ENCODE measurements around the gene PLD3. TPM values are rescaled to one million over a fixed set of nuclear protein-coding genes. Genes with fewer than 3 reads are reported as not detected.

Gene PLD3
- total and polyA plus RNA-seq, 2 donors from 2014 or later: 175 to 207 TPM

DNA sequence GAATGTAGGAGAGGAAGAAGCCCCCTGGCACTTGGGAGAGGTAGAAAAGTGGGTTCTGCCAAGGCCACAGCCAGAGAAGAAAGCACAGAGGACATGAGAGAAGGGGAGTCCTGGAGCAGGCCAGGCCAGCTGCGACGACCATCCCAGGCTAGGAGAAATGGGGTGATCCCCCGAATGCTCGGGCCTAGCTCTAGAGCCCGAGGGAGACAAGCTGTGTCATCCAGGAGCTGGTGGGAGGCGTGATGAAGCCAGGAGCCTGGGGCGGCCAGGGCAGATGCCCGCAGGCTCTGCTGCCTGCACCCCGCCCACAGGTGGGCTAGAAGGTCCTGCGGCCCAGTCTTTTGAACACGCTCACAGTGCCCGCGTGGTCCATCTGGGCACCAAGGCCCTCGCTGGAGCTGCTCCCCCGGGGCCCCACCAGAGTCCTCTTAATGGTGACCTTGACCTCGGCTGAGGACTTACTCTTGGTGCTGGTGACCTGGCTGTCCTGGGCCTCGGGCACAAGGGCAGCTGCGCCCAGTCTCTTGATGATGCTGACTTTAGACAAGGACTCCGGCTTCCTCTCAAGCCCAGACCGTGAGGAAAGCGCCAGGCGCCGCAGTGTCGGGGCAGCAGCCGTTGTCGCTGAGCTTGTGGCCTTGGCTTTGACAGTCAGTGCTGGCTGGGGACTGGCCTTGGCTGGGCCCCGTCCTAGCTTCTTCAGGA is 26.8 kb upstream of the PLD3 start:
- DNase-seq: peak in 1 of 5 donors; percentile 61
- H3K36me3 ChIP-seq (ENCODE audit: control insufficient read depth in 2 of 3, insufficient read depth in 3 of 3, low read length in 3 of 3): peaks cover 3 to 26% (median 21%) of the 10 kb centered on the region in 3 donors

DNA sequence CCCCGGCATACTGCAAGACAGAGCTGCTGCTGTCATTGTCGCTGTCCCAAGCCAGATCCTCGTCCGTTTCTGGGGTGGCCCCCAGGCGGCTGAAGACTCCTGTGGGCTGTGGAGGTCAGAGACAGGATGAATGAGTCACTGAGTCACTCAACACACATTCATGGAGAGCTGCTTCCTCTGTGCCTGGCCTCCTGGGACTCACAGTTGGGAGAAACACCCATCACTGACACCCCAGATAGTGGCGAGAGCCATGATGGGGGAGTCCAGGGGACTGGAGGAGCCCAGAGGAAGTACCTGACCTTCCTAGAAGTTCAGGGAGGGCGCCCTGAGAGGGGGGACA is 26.3 kb upstream of the PLD3 start:
- Histone ChIP-seq H3K9me3 (ENCODE audit: control insufficient read depth in 2 of 3, insufficient read depth in 1 of 3, low read length in 3 of 3) (no peaks in the 10 kb centered on the region), H3K4me1 (ENCODE audit: control insufficient read depth in 2 of 3, insufficient read depth in 2 of 3, low read depth in 1 of 3, low read length in 3 of 3) (no peaks in the 10 kb centered on the region), H3K36me3 (ENCODE audit: control insufficient read depth in 2 of 3, insufficient read depth in 3 of 3, low read length in 3 of 3) (peaks cover 3 to 26% (median 21%) of the 10 kb centered on the region in 3 donors), H3K9ac (ENCODE audit: low read length in 3 of 3) (no peak overlapping the region), H3K4me3 (ENCODE audit: low read length in 3 of 3) (no peak overlapping the region), H3K27ac (ENCODE audit: low read depth in 2 of 2, low read length in 2 of 2) (no peak overlapping the region), H3K27me3 (ENCODE audit: control insufficient read depth, insufficient read depth, low read length) (no peaks in the 10 kb centered on the region)
- no peak for FAIRE-seq
- peak in 1 of 5 donors; percentile 6 for DNase-seq
- intact Hi-C loops (cut with DNase I): no loop called here
- TF ChIP-seq, protein P1, sequence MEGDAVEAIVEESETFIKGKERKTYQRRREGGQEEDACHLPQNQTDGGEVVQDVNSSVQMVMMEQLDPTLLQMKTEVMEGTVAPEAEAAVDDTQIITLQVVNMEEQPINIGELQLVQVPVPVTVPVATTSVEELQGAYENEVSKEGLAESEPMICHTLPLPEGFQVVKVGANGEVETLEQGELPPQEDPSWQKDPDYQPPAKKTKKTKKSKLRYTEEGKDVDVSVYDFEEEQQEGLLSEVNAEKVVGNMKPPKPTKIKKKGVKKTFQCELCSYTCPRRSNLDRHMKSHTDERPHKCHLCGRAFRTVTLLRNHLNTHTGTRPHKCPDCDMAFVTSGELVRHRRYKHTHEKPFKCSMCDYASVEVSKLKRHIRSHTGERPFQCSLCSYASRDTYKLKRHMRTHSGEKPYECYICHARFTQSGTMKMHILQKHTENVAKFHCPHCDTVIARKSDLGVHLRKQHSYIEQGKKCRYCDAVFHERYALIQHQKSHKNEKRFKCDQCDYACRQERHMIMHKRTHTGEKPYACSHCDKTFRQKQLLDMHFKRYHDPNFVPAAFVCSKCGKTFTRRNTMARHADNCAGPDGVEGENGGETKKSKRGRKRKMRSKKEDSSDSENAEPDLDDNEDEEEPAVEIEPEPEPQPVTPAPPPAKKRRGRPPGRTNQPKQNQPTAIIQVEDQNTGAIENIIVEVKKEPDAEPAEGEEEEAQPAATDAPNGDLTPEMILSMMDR (IDR thresholded peaks at IDR 0.05; ENCODE audit: borderline replicate concordance, extremely low read depth, insufficient read depth): no peak

More for the DNA sequence above, 26.8 kb upstream of the PLD3 start:
- Histone ChIP-seq H3K4me3 (ENCODE audit: low read length in 3 of 3) (no peak overlapping the region), H3K4me1 (ENCODE audit: control insufficient read depth in 2 of 3, insufficient read depth in 2 of 3, low read depth in 1 of 3, low read length in 3 of 3) (no peaks in the 10 kb centered on the region), H3K9ac (ENCODE audit: low read length in 3 of 3) (no peak overlapping the region), H3K9me3 (ENCODE audit: control insufficient read depth in 2 of 3, insufficient read depth in 1 of 3, low read length in 3 of 3) (no peaks in the 10 kb centered on the region), H3K27ac (ENCODE audit: low read depth in 2 of 2, low read length in 2 of 2) (no peak overlapping the region), H3K27me3 (ENCODE audit: control insufficient read depth, insufficient read depth, low read length) (no peaks in the 10 kb centered on the region)
- TF ChIP-seq, protein P1 (IDR thresholded peaks at IDR 0.05; ENCODE audit: borderline replicate concordance, extremely low read depth, insufficient read depth): no peak
- FAIRE-seq: no peak
- intact Hi-C loops (cut with DNase I): no loop called here

DNA sequence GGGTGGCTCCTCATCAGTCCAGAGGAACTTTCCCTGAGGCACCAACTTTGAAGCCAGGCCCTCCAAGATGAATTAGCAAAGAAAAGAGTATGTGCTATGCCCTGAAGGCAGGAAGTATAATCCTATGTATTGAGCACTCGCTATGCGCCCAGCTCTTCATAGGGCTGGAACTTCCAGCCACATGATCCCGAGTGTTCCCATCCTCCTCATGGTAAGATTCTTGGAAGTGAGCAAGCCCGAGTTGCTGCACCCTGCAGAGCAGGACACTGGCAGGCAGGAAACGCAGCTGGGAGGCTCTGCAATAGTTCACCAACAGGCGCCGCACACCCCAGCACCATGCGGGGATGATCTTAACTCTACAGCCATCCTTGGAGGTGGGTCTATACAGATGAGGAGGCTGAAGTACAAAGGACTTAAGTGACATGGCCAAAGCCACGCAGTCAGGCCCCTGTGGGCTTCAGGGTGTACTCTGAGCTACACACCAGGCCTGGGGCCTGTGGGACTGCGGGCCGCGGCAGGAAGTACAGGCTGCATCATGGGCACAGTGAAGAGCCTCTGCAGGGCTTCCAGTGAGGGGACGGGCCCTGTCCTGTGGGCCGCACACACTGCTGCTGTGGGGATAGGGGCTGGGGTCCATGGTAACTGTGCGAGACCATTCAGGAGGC is 25.4 kb upstream of the PLD3 start:
- intact Hi-C loops (cut with DNase I): no loop called here

More for the DNA sequence above, 25.4 kb upstream of the PLD3 start:
- Histone ChIP-seq H3K9me3 (ENCODE audit: control insufficient read depth in 2 of 3, insufficient read depth in 1 of 3, low read length in 3 of 3) (no peaks in the 10 kb centered on the region), H3K4me3 (ENCODE audit: low read length in 3 of 3) (no peak overlapping the region), H3K27ac (ENCODE audit: low read depth in 2 of 2, low read length in 2 of 2) (no peak overlapping the region), H3K36me3 (ENCODE audit: control insufficient read depth in 2 of 3, insufficient read depth in 3 of 3, low read length in 3 of 3) (peaks cover 3 to 32% (median 25%) of the 10 kb centered on the region in 3 donors), H3K4me1 (ENCODE audit: control insufficient read depth in 2 of 3, insufficient read depth in 2 of 3, low read depth in 1 of 3, low read length in 3 of 3) (no peaks in the 10 kb centered on the region), H3K9ac (ENCODE audit: low read length in 3 of 3) (no peak overlapping the region), H3K27me3 (ENCODE audit: control insufficient read depth, insufficient read depth, low read length) (no peaks in the 10 kb centered on the region)
- FAIRE-seq (no peak), DNase-seq (peak in 1 of 5 donors; percentile 36)
- TF ChIP-seq, protein P1 (IDR thresholded peaks at IDR 0.05; ENCODE audit: borderline replicate concordance, extremely low read depth, insufficient read depth): no peak
